Transverse colon (tissue), 4 donors: ENCODE results near the gene IL1RL2. TPM values are rescaled to one million over a fixed set of nuclear protein-coding genes. Genes with fewer than 3 reads are reported as not detected.

Experiments used
- DNase-seq: peaks from one replicate; pipeline ENCODE4 v3.0.0-alpha.2; 2019
- H3K27ac ChIP-seq, 4 donors: fragments of 200-600 bp; sonication (generic); 2 replicates each; pipeline ENCODE4 v1.5.1; 2016 to 2018; ENCODE audit warnings: inconsistent platforms in 4 of 4
- H3K27me3 ChIP-seq: fragments of 200-600 bp; sonication (generic); 2 replicates; pipeline ENCODE4 v1.5.1; 2017; ENCODE audit warnings: inconsistent platforms
- H3K36me3 ChIP-seq, 4 donors: fragments of 200-600 bp; sonication (generic); 2 replicates each; pipeline ENCODE4 v1.5.1; 2017 to 2019; ENCODE audit warnings: inconsistent platforms in 4 of 4
- H3K4me1 ChIP-seq, 4 donors: fragments of 200-600 bp; sonication (generic); 2 replicates each; pipeline ENCODE4 v1.5.1; 2017 to 2020; ENCODE audit warnings: inconsistent platforms in 4 of 4
- H3K4me3 ChIP-seq, 4 donors: fragments of 200-600 bp; sonication (generic); 1 replicate in 1 of 4; 2 replicates in 3 of 4; pipeline versions ENCODE4 v1.5.1 to v1.6.1; 2017 to 2019; ENCODE audit warnings: inconsistent platforms in 4 of 4
- H3K9me3 ChIP-seq, 2 donors: fragments of 200-600 bp; sonication (generic); 2 replicates each; pipeline ENCODE4 v1.5.1; 2017 to 2019; ENCODE audit warnings: inconsistent platforms in 2 of 2
- CTCF ChIP-seq, 5 experiments: fragments of 200-600 bp in 3 of 5; fragments of 450-650 bp in 2 of 5; sonication (generic) in 3 of 5; IDR thresholded peaks; 1 replicate in 2 of 5; 2 replicates in 3 of 5; pipeline ENCODE4 v1.5.1; 2016 to 2017; ENCODE audit warnings: antibody characterized with exemption in 5 of 5, inconsistent platforms in 3 of 5, mild to moderate bottlenecking in 2 of 5, moderate library complexity in 1 of 5
- EP300 ChIP-seq: sonication (generic); formaldehyde crosslinking; IDR thresholded peaks from one replicate; pipeline ENCODE4 v1.6.1; 2017; ENCODE audit warnings: antibody characterized with exemption, low read depth
- POLR2A ChIP-seq: fragments of 450-650 bp; IDR thresholded peaks from one replicate; pipeline ENCODE4 v1.6.1; 2016; ENCODE audit warnings: antibody characterized with exemption, mild to moderate bottlenecking, moderate library complexity
- POLR2AphosphoS5 ChIP-seq, 3 donors: sonication (generic); formaldehyde crosslinking; IDR thresholded peaks; one replicate each; pipeline ENCODE4 v1.6.1; 2016; ENCODE audit warnings: antibody characterized with exemption in 3 of 3
- WGBS, 2 donors: methylation state at CpG; one replicate each; pipeline ENCODE4 v1.1.5; 2018; ENCODE audit warnings: low coverage in 1 of 2; 5-methylcytosine and 5-hydroxymethylcytosine counted together
- in situ Hi-C, 4 donors: fragments of 200-750 bp; cut with MboI; loops; one replicate each; pipeline versions ENCODE4 v1.15.0 to v1.15.1; 2017; ENCODE audit warnings: low sequenced_read_pairs in 3 of 4, low pct_ligation_motif_present in 1 of 4, low pct_unique_long_range_greater_than_20kb in 1 of 4
- intact Hi-C: fragments of 100-400 bp; cut with DNase I; formaldehyde crosslinking; loops from one replicate; pipeline ENCODE4 v1.15.1; 2023; ENCODE audit warnings: low total_unique reads
- total RNA-seq, 4 donors: library from RNA; depleted of rRNA; stranded (reverse); fragments of >200 nt; gene quantifications; one replicate each; pipeline ENCODE4 v1.1.0, GENCODE V29; 2016

Gene IL1RL2
- total RNA-seq, 4 donors from 2014 or later: 1.5 to 1.9 TPM; not detected in 2

GRCh38 chr2:102200539-102200938, 13.7 kb downstream of the IL1RL2 start:
- in situ Hi-C loops: no loop called here

GRCh38 chr2:102204638-102205037, 17.8 kb downstream of the IL1RL2 start:
- intact Hi-C loops (no loop called here), in situ Hi-C loops (no loop called here)
- no peak overlapping the region for H3K27ac ChIP-seq
- H3K36me3 ChIP-seq: no peaks in the 10 kb centered on the region
- no peak for DNase-seq
- TF ChIP-seq EP300 (no peak), POLR2A (no peak), CTCF (IDR thresholded peaks at IDR 0.05) (no peak), POLR2AphosphoS5 (IDR thresholded peaks at IDR 0.05) (no peak)
- H3K27me3 ChIP-seq: no peaks in the 10 kb centered on the region
- H3K9me3 ChIP-seq: no peaks in the 10 kb centered on the region
- no peaks in the 10 kb centered on the region for H3K4me1 ChIP-seq
- no peak overlapping the region for H3K4me3 ChIP-seq

More at GRCh38 chr2:102200539-102200938, 13.7 kb downstream of the IL1RL2 start:
- no peaks in the 10 kb centered on the region for H3K9me3 ChIP-seq
- 94 to 100% methylated on average over 1 of the region's 1 CpG for WGBS, 2 donors
- H3K36me3 ChIP-seq: no peaks in the 10 kb centered on the region
- intact Hi-C loops: no loop called here
- no peak overlapping the region for H3K27ac ChIP-seq
- no peaks in the 10 kb centered on the region for H3K4me1 ChIP-seq
- TF ChIP-seq EP300 (no peak), CTCF (IDR thresholded peaks at IDR 0.05) (no peak), POLR2AphosphoS5 (IDR thresholded peaks at IDR 0.05) (no peak), POLR2A (no peak)
- no peaks in the 10 kb centered on the region for H3K27me3 ChIP-seq
- no peak for DNase-seq
- no peak overlapping the region for H3K4me3 ChIP-seq

- DNase-seq: no peak
- in situ Hi-C loops (no loop called here), intact Hi-C loops (no loop called here)
- Histone ChIP-seq H3K4me3 (no peak overlapping the region), H3K4me1 (no peaks in the 10 kb centered on the region), H3K9me3 (no peaks in the 10 kb centered on the region), H3K27me3 (no peaks in the 10 kb centered on the region), H3K27ac (no peak overlapping the region), H3K36me3 (no peaks in the 10 kb centered on the region)
- no peak for TF ChIP-seq CTCF (IDR thresholded peaks at IDR 0.05)
- no peak for TF ChIP-seq EP300
- TF ChIP-seq POLR2A: no peak
- TF ChIP-seq POLR2AphosphoS5 (IDR thresholded peaks at IDR 0.05): no peak
- 69% methylated on average over 5 of the region's 5 CpGs; no CpG with 5 or more reads in 1 of the 2 donors for WGBS, 2 donors
Measured at GRCh38 chr2:102206666-102207341, 20.0 kb downstream of the IL1RL2 start.

GRCh38 chr2:102208774-102209173, 22.0 kb downstream of the IL1RL2 start:
- Histone ChIP-seq H3K4me3 (no peak overlapping the region), H3K27me3 (no peaks in the 10 kb centered on the region), H3K9me3 (no peaks in the 10 kb centered on the region), H3K27ac (no peak overlapping the region), H3K36me3 (no peaks in the 10 kb centered on the region), H3K4me1 (no peaks in the 10 kb centered on the region)
- intact Hi-C loops: no loop called here
- in situ Hi-C loops: no loop called here
- no peak for TF ChIP-seq POLR2AphosphoS5 (IDR thresholded peaks at IDR 0.05)
- no peak for TF ChIP-seq EP300
- no peak for TF ChIP-seq POLR2A
- no peak for TF ChIP-seq CTCF (IDR thresholded peaks at IDR 0.05)
- DNase-seq: no peak
